GM19043 (cell line): ENCODE measurements around the gene ADCY6.
A peak's percentile ranks its signal among the peaks of the same experiment; 100 is the strongest.
"Not testable (repeated sequence)": the region's sequence is repeated elsewhere in the genome, so short reads cannot be mapped to it uniquely, and the experiment has no call there.

Experiments used
- ATAC-seq: cut with Tn5 transposase; IDR thresholded peaks from one replicate; pipeline ENCODE4 v1.9.1; 2021; ENCODE audit warnings: low read depth; ENCODE audit not compliant: unreplicated experiment

The ADCY6 gene

GRCh38 chr12:48765753-48766162 is 23.1 kb downstream of the ADCY6 start:
- ATAC-seq: peak; percentile 53

- ATAC-seq: no peak
Observed at GRCh38 chr12:48764521-48764920, 24.4 kb downstream of the ADCY6 start.

DNA sequence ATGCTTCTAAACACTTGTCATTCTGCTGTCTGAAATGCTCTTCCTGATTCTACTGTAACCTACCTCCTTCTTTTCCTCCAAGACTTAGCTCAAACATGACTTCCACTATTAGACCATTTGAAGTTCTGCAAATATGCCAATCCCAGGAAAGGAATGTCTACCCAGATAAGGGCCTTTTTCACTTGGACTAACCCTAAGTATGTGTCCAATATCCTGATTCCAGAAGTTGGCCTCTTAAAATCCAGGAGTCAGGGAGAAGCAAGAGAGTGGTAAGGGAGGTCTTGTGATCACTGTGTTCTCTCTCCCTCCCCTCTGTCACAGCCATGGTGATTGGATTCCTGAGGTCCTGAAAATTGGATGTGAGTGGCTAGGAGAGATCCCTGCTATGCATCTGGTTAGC is 30.2 kb downstream of the ADCY6 start:
- no peak for ATAC-seq

- ATAC-seq: no peak
Observed at GRCh38 chr12:48758186-48758585, 30.7 kb downstream of the ADCY6 start.

- ATAC-seq: no peak
Observed at GRCh38 chr12:48750769-48751356, 38.0 kb downstream of the ADCY6 start.

- no peak for ATAC-seq
Observed at GRCh38 chr12:48750215-48750614, 38.7 kb downstream of the ADCY6 start.

DNA sequence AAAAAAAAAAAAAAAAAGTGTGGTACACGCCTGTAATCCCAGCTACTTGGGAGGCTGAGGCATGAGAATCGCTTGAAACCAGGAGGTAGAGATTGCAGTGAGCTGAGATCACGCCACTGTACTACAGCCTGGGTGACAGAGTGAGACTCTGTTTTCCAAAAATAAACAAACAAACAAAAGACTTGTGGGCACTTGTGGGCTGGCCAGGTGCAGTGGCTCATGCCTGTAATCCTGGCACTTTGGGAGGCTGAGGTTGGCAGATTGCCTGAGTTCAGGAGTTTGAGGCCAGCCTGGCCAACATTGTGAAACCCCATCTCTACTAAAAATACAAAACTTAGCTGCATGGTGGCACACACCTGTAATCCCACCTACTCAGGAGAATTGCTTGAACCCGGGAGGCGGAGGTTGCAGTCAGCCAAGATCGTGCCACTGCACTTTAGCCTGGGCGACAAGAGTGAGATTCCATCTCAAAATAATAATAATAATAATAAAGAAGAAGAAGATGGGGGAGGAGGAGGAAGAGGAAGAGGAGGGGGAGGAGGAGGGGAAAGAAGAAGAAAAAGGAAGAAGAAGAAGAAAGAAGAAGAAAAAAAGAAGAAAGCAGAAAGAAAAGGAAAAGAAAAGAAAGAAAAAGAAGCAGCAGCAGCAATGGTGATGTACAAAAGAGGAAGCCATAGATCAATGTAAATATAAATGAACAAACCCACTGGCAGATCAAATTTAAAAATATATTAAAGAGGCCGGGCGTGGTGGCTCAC is 44.5 kb downstream of the ADCY6 start:
- no peak for ATAC-seq

GRCh38 chr12:48739618-48740269 is 49.1 kb downstream of the ADCY6 start:
- no peak for ATAC-seq

GRCh38 chr12:48736456-48736855 is 52.4 kb downstream of the ADCY6 start:
- no peak for ATAC-seq

DNA sequence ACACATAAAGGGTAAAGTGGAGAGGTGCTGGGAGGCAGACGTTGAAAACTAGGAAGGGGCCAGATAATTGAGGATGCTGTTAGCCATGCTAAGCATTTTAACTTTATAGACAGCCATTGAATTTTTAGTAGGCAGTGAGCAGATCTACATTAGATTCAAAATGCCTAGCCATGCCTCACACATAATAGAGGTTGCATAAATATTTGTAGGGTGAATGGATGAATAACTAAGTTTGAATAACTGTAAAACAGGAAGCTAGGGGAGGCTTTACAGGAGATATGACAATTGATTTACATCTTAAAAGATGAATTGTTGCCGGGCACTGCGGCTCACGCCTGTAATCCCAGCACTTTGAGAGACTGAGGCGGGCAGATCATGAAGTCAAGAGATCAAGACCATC is 60.1 kb downstream of the ADCY6 start:
- ATAC-seq: no peak

DNA sequence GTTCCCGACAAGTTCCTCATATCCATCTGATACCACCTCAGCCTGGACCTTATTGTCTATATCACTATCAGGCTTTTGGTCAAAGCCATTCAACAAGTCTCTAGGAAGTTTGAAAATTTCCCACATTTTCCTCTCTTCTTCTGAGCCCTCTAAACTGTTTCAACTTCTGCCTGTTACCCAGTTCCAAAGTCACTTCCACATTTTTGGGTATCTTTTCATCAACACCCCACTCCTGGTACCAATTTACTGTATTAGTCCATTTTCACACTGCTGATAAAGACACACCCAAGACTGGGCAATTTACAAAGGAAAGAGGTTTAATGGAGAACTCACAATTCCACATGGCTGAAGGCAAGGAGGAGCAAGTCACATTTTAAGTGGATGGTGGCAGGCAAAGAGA is 68.2 kb downstream of the ADCY6 start:
- ATAC-seq: not testable (repeated sequence)

DNA sequence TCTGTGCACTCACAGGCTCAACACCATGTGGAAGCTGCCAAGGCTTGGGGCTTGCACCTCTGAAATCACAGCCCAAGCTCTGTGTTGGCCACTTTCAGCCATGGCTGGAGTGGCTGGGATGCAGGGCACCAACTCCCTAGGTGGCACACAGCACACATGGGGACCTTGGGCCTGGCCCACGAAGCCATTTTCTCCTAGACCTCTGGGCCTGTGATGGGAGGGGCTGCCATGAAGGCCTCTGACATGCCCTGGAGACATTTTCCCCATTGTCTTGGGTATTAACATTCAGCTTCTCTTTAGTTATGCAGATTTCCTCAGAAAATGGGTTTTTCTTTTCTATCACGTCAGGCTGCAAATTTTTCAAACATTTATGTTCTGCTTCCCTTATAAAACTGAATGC is 68.7 kb downstream of the ADCY6 start:
- ATAC-seq: not testable (repeated sequence)

GRCh38 chr12:48719002-48719401 is 69.9 kb downstream of the ADCY6 start:
- not testable (repeated sequence) for ATAC-seq

GRCh38 chr12:48717252-48717695 is 71.6 kb downstream of the ADCY6 start:
- ATAC-seq: no peak

GRCh38 chr12:48716493-48717251 is 72.2 kb downstream of the ADCY6 start, which contains the start of gene CCNT1:
Gene CCNT1, minus strand, starts transcription at chr12:48716707. Its CDS starts 32 bp downstream, at chr12:48716675.
- peak; percentile 97 for ATAC-seq
